Measurements from ENCODE around the gene BLTP3A. TPM values are rescaled to one million over a fixed set of nuclear protein-coding genes. Genes with fewer than 3 reads are reported as not detected.
A peak's percentile ranks its signal among the peaks of the same experiment; 100 is the strongest.

BLTP3A gene
- total and polyA plus RNA-seq, 2 of the 13 experiments (the other 11 are each of a cell fraction or from before 2014, with no cell fraction given), result 22.1 to 24.0 TPM

DNA sequence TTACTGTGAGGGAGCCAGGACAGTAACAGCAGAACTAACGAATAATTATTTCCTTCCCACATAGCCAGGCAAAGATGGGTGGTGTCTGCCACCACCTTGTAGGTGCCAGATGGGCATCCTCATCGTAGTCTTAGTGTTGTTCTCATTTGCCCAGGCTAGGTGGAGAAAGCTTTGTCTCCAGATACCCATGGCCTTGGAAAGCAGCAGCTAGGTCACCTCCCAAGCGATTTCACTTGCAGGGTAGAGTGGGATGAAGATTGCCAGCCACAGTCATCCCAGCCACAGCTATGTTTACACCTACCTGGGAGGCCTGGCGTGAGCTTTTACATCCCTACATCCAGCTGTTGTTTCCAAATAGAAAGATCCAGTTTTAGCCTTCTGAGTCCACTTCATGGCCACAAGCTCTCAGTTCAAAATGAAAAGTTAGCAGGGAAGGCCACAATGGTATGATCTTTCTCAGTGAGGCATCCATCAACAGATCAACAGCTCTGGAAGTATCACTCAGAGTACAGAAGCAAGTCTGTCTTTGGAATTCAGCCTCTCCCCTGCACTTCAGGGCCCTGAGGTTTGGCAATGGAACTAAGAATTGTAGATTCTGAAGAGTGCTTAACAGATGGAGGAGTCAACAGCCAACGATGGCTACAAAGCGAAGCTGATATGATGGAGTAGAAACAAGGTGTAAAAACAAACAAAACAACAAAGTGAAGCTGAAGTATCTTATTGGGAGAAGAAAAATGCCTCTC is 45.6 kb upstream of the BLTP3A start (continued):
- TF ChIP-seq DNMT3B (CRISPR knock-in tag; conservative IDR thresholded peaks at IDR 0.05), result no peak
- TF ChIP-seq IKZF4 (CRISPR knock-in tag; IDR thresholded peaks at IDR 0.05; ENCODE audit: borderline replicate concordance, low read depth, not compliant biosample characterization), result no peak
- TF ChIP-seq NAIF1 (CRISPR knock-in tag; IDR thresholded peaks at IDR 0.05; ENCODE audit: borderline replicate concordance), result no peak
- no peak for TF ChIP-seq NCOA1 (CRISPR knock-in tag; IDR thresholded peaks at IDR 0.05)
- no peak for TF ChIP-seq SUZ12 (IDR thresholded peaks at IDR 0.05; ENCODE audit: low read depth, low read length)
- TF ChIP-seq, protein P1, sequence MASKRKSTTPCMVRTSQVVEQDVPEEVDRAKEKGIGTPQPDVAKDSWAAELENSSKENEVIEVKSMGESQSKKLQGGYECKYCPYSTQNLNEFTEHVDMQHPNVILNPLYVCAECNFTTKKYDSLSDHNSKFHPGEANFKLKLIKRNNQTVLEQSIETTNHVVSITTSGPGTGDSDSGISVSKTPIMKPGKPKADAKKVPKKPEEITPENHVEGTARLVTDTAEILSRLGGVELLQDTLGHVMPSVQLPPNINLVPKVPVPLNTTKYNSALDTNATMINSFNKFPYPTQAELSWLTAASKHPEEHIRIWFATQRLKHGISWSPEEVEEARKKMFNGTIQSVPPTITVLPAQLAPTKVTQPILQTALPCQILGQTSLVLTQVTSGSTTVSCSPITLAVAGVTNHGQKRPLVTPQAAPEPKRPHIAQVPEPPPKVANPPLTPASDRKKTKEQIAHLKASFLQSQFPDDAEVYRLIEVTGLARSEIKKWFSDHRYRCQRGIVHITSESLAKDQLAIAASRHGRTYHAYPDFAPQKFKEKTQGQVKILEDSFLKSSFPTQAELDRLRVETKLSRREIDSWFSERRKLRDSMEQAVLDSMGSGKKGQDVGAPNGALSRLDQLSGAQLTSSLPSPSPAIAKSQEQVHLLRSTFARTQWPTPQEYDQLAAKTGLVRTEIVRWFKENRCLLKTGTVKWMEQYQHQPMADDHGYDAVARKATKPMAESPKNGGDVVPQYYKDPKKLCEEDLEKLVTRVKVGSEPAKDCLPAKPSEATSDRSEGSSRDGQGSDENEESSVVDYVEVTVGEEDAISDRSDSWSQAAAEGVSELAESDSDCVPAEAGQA (IDR thresholded peaks at IDR 0.05; ENCODE audit: low read depth), result no peak
- TF ChIP-seq, protein P1 (CRISPR knock-in tag; IDR thresholded peaks at IDR 0.05; ENCODE audit: borderline replicate concordance), result 0 out of 2 replicates have a peak, but pooled peaks have one; percentile 38
- TF ChIP-seq ZNF788 (CRISPR knock-in tag; IDR thresholded peaks at IDR 0.05; ENCODE audit: borderline replicate concordance), result 0 out of 2 replicates have a peak, but pooled peaks have one; percentile 6
- TF ChIP-seq, protein P2, sequence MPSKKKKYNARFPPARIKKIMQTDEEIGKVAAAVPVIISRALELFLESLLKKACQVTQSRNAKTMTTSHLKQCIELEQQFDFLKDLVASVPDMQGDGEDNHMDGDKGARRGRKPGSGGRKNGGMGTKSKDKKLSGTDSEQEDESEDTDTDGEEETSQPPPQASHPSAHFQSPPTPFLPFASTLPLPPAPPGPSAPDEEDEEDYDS (CRISPR knock-in tag; IDR thresholded peaks at IDR 0.05), result 0 out of 2 replicates have a peak, but pooled peaks have one; percentile 5
- no peak for TF ChIP-seq PHF5A (CRISPR knock-in tag; IDR thresholded peaks at IDR 0.05; ENCODE audit: low read depth, unreplicated experiment)
- no peak for TF ChIP-seq ZNF703 (CRISPR knock-in tag; IDR thresholded peaks at IDR 0.05; ENCODE audit: borderline replicate concordance)
- no peak for TF ChIP-seq MED13 (CRISPR knock-in tag; IDR thresholded peaks at IDR 0.05)
- TF ChIP-seq, protein P3, sequence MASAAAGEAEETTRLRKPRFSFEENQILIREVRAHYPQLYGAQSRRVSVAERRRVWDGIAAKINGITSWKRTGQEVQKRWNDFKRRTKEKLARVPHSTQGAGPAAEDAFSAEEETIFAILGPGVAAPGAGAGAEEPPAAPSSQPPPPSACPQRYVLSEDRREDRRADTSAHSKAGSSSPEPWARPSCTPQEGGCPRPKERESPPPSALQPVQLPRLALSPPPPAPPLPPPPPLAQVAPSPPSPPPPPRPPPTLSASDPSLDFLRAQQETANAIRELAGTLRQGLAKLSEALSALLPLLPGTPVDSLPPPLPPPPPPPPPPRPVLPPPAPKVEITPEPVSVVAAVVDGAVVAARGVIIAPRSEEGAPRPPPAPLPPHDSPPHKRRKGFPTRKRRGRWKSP (CRISPR knock-in tag; IDR thresholded peaks at IDR 0.05), result no peak
- TF ChIP-seq, protein P4, sequence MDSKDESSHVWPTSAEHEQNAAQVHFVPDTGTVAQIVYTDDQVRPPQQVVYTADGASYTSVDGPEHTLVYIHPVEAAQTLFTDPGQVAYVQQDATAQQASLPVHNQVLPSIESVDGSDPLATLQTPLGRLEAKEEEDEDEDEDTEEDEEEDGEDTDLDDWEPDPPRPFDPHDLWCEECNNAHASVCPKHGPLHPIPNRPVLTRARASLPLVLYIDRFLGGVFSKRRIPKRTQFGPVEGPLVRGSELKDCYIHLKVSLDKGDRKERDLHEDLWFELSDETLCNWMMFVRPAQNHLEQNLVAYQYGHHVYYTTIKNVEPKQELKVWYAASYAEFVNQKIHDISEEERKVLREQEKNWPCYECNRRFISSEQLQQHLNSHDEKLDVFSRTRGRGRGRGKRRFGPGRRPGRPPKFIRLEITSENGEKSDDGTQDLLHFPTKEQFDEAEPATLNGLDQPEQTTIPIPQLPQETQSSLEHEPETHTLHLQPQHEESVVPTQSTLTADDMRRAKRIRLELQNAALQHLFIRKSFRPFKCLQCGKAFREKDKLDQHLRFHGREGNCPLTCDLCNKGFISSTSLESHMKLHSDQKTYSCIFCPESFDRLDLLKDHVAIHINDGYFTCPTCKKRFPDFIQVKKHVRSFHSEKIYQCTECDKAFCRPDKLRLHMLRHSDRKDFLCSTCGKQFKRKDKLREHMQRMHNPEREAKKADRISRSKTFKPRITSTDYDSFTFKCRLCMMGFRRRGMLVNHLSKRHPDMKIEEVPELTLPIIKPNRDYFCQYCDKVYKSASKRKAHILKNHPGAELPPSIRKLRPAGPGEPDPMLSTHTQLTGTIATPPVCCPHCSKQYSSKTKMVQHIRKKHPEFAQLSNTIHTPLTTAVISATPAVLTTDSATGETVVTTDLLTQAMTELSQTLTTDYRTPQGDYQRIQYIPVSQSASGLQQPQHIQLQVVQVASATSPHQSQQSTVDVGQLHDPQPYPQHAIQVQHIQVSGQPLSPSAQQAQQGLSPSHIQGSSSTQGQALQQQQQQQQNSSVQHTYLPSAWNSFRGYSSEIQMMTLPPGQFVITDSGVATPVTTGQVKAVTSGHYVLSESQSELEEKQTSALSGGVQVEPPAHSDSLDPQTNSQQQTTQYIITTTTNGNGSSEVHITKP (CRISPR knock-in tag; IDR thresholded peaks at IDR 0.05; ENCODE audit: low read depth), result 0 out of 2 replicates have a peak, but pooled peaks have one; percentile 10
- TF ChIP-seq SMYD3 (CRISPR knock-in tag; IDR thresholded peaks at IDR 0.05), result no peak
- 0 out of 2 replicates have a peak, but pooled peaks have one; percentile 34 for TF ChIP-seq ZNF598 (CRISPR knock-in tag; IDR thresholded peaks at IDR 0.05; ENCODE audit: borderline replicate concordance)
- TF ChIP-seq RORA (CRISPR knock-in tag; IDR thresholded peaks at IDR 0.05), result no peak
- no peak for TF ChIP-seq PTBP1 (IDR thresholded peaks at IDR 0.05; ENCODE audit: low read depth, low read length, poor library complexity, severe bottlenecking)

Measured in HepG2 (cell line).